ENCODE measurements around the gene HEXIM2.

Gene HEXIM2

DNA sequence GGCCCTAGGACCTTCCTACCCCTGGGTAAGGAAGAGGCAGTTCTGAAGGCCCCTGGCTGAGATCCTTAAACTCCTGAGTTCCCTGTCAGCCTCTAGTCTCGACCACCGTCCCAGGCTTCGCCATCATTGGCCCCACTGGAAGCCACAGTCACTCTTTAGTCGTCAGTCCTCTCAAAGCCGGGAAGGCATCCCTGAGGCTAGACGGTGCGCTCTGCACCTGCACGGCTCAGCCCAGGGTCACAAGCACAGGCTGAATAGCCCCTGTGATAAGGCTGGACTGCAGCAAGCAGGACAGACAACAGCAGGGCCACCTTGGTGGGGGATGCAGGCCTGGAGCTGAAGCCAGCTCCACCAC lies 16.7 kb upstream of the HEXIM2 start:
- no peak for DNase-seq

DNA sequence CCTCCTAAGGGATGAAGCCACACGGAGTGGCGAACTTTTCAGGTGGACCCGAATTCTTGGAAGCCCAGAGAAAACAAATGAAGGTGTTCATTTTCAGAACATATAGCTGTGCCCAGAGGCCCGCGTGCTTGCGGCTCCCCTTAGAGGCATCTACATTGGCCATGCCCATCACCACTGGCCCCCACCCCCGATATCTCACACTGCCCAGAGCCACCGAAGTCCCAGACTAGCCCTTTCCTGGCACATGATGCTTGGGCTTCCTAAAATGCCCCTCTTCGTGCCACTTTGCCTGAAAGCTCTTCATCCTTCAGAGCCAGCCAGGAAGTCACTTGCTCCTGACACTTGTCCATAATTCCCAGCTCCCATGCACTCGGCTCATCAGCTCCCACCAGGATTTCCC lies 15.5 kb upstream of the HEXIM2 start:
- DNase-seq: no peak

DNA sequence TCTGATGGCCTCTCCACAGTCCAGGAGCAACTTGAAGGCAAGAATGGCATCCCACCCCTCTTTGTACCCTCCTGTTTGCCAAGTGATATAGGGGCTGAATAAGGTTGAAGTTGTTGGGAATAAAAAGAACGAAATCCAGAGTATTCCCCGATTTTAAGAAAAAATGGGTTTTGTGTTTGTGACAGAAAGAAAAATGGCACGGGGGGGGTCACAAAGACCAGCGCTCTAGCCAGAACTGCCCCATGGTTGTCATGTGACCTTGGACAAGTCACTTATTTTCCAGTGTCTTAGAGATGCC lies 15.1 kb upstream of the HEXIM2 start:
- no peak for DNase-seq

DNA sequence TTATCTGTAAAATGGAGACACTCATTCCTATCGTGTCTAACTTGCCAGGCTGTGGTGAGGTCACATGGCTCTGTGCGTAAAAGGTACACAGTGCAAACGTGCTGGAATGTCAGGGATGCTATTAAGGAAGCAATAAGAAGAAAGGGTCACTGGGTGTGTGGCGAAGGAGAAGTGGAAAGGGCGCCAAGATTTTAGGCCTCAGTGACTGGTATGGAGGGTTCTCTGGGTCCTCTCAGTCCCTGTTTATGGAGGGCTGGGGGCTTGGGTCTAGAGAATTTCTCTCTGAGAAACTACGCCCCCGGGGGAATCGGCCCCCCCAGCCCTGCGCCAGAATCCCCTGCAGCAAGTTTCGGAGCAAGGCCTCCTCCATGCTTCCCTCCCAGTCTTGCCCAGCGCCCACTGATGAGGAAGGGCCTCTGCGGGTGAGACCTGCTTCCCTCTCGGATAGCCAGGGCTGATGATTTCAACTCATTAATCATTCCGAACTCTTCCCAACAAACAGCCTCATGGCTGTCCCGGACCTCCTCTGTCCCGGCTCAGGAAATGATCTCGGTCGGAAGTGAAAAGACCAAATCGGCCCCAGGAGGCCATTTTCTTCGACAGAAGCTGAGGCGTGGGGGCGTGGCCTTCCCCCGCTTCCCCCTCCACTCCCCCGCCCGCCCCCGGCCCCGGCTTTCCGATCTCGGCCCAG lies 14.6 kb upstream of the HEXIM2 start:
- DNase-seq: no peak

DNA sequence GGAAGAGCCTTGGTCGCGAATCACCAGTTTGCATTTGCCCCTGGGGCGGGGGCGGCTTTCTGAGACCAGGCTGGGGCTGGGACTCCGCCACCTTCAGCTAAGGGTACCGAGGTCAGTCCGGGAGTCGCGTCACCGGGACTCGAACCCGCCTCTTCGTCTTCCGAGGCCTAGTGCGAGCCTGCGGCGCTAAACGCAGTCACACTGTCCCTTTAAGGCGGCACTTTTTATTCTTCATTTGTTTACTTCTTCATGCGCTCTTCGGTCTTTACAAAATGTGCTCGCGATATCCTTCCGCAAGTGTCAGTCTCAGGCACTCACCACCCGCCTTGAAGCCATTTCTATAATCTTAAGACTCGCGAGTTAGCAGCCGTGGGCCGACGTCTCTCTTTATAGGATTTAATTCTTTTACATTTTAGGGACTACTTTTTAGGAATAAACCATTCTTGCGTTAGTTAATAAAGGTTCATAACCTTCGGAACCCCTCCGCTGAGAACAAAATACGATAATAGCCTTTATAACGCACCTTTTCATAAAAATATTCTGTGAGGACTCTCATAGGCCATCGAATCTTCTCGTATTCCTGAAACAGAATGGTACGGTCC lies 14.0 kb upstream of the HEXIM2 start:
- DNase-seq: peak; percentile 86 to 90

DNA sequence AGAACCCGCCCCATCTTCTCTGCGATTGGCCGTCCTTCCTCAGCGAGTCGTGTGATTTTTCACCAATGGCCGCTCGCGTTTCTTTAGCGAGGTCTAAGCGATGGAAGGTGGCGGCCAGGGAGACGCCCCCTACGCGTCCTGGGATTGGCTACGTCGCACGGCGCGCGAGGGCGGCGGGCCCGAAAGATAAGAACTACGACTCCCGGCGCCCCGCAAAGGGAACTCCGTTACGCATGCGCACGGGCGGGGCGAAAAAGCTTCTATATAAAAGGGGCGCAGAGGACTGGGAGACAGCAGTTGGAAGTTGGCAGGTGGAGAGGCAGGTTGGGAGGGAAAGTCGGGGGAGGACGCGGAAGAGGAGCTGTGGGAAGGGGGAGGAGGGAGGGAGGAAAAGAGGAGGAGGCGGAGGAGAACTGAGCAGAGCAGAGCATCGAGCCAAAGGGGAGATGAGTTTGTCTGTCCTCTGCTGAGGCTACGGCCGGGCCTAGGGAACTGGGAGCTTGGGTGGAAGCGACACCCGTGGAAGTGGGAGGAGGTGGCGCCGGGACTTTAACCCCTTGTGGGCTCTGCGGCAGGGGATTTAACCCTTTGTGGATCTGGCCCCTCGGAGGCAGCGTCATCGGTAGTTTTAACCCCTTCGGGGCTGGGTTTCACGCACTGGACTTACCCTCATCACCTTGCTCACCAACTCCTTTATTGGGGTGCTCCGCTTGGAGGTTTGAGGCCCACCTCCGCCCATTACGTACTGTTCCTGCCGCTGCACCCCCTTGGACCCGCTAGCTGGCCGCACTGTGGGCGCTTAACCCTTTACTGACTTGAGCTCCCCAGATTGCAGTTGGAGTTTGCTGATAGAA lies 13.3 kb upstream of the HEXIM2 start, which contains the start of gene HEXIM1:
Gene HEXIM1 (plus strand): TSS at position 293 of the 854 bp plus-strand sequence. CDS start 716 bp downstream, outside the sequence.
- DNase-seq: peak; percentile 99 to 100

DNA sequence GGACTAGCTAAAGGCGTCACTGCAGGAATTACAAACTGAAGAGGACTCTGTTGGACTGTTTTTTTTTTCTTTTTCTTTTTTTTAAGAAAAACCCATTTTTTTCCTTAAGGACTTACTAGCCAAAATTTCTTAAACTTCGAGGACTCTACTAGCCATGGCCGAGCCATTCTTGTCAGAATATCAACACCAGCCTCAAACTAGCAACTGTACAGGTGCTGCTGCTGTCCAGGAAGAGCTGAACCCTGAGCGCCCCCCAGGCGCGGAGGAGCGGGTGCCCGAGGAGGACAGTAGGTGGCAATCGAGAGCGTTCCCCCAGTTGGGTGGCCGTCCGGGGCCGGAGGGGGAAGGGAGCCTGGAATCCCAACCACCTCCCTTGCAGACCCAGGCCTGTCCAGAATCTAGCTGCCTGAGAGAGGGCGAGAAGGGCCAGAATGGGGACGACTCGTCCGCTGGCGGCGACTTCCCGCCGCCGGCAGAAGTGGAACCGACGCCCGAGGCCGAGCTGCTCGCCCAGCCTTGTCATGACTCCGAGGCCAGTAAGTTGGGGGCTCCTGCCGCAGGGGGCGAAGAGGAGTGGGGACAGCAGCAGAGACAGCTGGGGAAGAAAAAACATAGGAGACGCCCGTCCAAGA lies 12.5 kb upstream of the HEXIM2 start:
- peak; percentile 74 to 80 for DNase-seq

DNA sequence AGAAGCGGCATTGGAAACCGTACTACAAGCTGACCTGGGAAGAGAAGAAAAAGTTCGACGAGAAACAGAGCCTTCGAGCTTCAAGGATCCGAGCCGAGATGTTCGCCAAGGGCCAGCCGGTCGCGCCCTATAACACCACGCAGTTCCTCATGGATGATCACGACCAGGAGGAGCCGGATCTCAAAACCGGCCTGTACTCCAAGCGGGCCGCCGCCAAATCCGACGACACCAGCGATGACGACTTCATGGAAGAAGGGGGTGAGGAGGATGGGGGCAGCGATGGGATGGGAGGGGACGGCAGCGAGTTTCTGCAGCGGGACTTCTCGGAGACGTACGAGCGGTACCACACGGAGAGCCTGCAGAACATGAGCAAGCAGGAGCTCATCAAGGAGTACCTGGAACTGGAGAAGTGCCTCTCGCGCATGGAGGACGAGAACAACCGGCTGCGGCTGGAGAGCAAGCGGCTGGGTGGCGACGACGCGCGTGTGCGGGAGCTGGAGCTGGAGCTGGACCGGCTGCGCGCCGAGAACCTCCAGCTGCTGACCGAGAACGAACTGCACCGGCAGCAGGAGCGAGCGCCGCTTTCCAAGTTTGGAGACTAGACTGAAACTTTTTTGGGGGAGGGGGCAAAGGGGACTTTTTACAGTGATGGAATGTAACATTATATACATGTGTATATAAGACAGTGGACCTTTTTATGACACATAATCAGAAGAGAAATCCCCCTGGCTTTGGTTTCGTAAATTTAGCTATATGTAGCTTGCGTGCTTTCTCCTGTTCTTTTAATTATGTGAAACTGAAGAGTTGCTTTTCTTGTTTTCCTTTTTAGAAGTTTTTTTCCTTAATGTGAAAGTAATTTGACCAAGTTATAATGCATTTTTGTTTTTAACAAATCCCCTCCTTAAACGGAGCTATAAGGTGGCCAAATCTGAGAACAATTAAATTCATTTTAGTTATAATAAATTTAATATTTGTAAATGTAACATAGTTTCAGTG lies 11.7 kb upstream of the HEXIM2 start:
- DNase-seq: peak in 1 of 2 donors; percentile 48

DNA sequence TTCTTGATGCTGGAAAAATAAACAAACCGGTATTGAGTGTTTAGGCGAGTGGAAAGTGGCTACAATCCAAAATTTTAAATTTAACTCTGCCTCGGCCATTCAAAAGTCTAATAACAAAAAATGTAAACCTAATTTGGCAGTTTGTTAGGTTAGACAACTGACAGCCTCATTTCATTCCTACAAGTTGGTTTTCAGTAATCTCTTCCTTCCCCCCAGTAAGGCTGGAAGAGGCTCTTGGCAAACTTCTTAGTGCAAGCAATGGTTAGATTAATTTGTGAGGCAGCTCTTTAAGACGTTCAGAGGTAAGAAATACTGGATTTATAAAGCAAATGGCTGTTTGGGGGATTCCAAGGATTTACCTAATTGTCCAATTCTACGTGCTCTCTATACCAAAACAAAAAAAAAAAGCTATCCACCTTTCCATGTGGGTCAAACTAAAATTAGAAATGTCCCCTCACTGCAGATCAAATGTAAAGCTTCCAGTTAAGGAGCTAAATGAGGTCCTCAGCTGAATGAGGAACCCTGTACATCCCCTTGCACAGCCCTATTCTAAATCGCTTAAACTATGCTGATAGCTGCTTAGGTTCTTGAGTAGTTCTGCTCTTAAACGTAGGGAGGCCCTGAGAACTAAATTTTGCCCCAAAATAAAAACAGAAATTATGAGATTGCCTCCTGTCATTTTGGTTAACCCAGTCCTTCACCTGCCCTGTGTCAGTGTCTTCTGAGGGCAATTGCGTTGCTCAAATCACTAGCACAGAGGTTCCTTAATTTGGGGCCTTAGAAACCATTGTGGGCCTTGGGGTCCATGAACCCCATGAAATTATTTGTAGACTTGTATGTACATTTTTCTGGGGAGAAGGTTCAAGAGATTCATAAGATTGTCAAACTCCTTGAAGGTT lies 10.5 kb upstream of the HEXIM2 start:
- DNase-seq: no peak

DNA sequence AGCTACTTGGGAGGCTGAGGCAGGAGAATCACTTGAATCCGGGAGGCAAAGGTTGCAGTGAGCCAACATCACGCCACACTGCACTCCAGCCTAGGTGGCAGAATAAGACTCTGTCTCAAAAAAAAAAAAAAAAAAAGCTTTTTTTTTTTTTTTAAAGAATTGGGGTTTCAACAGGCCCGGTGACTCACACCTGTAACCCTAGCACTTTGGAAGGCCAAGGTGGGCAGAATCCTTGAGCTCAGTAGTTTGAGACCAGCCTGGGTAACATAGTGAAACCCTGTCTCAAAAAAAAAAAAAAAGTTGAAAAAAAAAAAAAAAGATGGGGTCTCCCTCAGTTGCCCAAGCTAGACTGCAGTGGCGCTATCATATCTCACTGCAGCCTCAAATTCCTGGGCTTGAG lies 6.6 kb upstream of the HEXIM2 start:
- DNase-seq: no peak

DNA sequence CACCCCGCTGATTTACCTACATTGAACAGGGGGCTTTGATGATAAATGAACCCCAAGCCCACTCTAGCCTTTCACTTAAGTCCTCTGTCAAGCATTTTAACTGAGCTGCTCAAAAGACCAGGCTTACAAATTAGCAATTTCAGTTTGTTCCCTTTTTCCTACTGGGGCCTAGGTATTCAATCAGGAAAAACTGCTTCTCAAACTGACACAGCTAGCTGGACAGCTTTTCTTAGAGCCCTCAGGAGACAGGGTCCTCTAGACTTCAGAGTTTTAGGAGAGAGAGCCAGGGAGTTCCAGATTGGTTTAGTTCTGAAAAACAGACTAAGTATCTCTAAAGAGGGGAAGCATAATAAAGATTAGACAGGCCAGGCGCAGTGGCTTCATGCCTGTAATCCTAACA lies 6.2 kb upstream of the HEXIM2 start:
- DNase-seq: no peak

DNA sequence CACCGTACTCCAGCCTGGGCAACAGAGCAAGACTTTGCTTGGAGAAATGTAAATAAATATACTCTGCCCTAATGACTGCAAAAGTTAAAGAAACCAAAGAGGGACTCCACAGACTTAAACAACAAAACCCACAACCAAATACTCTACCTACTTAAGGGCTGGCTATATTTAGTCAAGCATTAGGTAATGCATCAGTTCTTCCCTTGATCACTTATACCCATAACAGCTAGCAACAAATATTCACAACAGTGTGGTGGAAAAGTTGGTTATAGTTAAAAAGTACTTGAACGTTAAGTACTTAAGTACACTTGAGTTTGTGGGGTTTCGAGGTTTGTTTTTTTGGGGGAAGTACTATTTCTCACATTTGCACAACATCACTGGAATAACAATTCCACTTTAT lies 5.4 kb upstream of the HEXIM2 start:
- DNase-seq: no peak

DNA sequence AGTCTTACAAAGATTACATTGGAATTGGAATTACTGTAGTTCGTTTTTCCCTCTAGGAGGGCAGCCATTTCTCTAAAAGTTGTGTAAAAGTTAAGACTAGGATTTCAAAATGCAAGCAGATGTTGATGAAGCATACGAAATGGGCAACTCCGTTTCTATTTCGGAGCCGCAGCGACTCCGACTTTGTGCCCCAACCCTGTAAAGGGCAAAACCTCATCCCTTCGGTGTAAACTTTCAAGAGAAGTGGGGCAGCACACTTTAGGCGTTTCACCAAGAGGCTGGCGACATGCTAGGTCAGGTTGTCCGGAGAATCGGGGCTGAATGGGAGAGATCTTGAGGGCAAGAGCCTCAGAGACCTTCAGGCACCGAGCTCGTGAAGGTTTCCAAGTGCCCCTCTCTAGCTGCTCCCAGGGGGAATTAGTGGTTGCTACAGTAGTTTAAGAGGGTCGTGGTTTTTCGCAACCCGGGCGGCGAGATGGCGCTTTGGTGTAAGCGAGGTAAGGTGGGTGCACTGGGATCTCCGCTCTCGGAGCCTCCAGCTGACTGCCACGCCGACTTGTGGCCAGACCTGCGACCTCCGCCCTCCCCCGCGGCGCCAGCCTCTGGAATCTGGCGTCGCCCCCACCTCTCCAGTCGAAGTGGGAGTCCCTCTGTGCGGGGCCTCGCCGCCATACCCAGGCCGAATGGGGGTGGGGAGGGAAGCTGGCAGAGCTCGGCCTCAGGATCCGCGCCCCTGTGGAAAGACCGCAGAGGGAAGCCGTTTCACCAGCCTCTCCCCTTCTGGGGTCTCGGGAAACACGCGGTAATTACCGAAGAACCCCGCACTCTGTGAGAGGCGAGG lies 1.0 kb upstream of the HEXIM2 start:
- peak; percentile 52 to 68 for DNase-seq

DNA sequence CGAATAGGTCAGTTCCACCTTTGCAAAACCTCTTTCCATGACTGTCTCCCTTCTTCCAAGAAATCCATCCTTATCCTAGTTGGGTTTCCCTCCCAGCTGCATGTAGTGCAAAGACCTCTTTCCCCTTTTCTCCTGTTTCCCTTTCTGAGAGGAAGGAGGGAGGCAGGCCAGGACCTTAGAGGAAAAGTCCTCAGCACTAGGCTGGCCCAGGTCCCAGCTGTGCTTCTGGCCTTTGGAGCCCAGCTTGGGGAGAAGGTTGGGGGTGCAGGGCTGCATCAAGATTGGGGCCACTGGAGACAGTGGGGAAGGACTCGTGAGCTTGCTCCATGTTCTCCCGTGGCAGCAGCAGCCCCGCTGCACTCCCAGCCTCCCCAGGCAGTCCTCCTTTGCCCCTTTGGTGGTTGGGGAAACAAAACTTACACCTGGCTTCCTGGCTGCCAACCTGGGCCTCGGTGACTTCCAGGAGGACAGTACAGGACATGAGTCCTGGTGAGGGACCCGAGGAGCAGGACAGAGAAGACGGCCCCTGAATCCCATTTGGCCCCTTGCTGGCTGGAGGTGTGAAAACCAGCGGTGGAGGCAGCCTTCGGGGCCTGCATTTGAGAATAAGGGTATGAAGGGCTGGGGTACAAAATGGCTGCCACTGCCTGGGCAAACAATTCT lies 481 bp downstream of the HEXIM2 start:
- no peak for DNase-seq

DNA sequence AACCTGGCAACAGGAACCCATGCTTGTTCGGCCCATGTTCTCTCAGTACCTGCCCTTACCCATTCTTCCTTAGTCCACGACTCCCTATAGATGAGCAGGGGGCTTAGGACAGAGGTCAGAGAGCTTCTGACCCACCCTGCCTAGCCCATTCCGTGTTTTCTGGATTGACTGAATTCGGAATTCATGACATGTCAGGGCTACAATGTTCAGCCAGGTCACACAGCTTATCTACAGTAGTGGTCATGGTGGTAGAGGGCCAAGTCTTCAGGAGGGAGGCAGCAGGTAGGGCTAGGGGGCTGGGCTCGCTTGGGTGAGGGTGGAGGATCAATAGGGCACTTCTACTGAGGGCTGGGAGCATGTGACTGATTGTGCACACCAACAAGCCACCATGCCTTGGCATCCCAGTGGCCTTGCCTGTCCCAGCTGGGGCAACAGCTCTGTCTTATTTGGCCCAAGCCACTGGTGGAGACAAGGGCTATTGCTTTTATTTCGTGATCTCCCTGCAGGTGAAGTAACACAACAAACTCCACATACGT lies 3.1 kb downstream of the HEXIM2 start:
- DNase-seq: no peak

DNA sequence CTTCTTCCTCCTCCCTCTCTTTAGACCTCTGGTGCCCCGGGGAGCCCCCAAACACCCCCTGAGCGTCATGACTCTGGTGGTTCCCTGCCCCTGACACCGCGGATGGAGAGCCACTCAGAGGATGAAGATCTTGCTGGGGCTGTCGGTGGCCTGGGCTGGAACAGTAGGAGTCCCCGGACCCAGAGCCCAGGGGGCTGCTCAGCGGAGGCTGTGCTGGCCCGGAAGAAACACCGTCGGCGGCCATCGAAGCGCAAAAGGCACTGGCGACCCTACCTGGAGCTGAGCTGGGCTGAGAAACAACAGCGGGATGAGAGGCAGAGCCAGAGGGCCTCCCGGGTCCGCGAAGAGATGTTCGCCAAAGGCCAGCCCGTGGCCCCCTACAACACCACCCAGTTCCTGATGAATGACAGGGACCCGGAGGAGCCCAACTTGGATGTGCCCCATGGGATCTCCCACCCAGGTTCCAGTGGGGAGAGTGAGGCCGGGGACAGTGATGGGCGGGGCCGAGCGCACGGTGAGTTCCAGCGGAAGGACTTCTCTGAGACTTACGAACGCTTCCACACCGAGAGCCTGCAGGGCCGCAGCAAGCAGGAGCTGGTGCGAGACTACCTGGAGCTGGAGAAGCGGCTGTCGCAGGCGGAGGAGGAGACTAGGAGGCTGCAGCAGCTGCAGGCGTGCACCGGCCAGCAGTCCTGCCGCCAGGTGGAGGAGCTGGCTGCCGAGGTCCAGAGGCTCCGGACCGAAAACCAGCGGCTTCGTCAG lies 7.5 kb downstream of the HEXIM2 start:
- no peak for DNase-seq

DNA sequence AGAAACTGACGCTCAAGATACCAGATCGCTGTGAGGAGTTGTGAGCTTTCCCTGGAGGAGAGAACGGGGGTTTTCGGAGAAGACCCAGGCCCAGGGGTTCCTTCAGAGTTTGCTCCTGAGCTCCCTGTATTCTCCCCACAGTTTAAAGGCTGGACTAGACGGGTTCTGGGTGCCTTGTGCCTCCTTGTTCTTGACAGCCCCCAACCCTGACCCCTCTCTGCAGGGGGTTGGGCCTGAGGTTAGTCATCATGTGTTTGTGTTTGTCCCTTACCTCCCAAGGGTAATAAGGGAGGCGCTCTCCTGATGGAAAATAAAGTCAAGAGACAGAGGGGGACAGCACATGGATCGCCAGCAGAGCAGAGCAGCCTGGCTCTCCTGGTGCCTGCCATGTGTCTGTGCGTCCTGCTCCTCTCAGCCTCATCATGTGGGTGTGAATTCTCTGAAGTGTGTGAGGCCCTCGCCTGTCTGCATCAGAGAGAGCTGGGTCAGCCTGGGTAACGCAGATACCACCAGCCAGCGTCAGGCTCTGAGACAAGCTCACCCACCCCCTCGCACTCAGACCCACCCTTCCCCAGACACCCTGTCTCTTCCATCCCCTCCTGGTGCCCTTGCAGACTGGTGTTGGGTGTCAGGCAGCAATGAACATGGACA lies 8.7 kb downstream of the HEXIM2 start:
- no peak for DNase-seq

DNA sequence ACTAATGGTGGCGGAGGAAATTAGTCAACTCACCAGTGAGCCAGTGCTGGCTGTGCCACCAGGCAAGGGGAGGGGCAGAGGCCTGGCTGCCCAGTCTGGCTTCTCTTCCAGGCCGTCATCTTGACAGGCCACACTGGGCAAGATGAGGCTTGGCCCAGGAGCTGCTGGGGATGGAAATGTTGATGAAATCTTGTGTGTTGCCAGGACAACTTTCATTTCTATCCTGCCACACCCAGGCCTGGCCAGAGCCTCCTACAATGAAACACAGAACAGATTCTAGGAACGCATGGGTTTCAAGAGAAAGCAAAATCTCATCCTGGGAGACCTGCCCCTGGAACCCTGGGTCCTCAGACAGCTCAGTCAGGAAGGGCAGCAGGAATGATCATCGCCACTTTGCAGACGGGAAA lies 9.3 kb downstream of the HEXIM2 start:
- DNase-seq: peak in 1 of 2 donors; percentile 45
